RWPE1 (cell line): Measurements from ENCODE around the gene CCDC9B.

ENCODE experiments used
- CTCF ChIA-PET: fragments of 350-600 bp; sonication (Branson Sonifier 250); formaldehyde crosslinking; extraction: SDS; loops from one replicate; lab custom pipeline; 2021; lab: Yijun Ruan, JAX
- POLR2A ChIA-PET: fragments of 400-600 bp; formaldehyde crosslinking; extraction: SDS; loops from one replicate; lab custom pipeline; 2020; ENCODE audit warnings: antibody characterized with exemption; ENCODE audit not compliant: low non-redundant PET; lab: Yijun Ruan, JAX
- DNase-seq: peaks from one replicate; pipeline ENCODE4 v3.0.0; 2012; ENCODE audit warnings: low spot score
- H3K27ac ChIP-seq: fragments of 450-650 bp; 2 replicates; pipeline ENCODE4 v1.5.1; 2017
- TF ChIP-seq, protein P1 (sequence below): fragments of 450-650 bp; conservative IDR thresholded peaks from 2 replicates; pipeline ENCODE4 v1.5.1; 2017; ENCODE audit warnings: low read depth, mild to moderate bottlenecking

Gene CCDC9B

DNA sequence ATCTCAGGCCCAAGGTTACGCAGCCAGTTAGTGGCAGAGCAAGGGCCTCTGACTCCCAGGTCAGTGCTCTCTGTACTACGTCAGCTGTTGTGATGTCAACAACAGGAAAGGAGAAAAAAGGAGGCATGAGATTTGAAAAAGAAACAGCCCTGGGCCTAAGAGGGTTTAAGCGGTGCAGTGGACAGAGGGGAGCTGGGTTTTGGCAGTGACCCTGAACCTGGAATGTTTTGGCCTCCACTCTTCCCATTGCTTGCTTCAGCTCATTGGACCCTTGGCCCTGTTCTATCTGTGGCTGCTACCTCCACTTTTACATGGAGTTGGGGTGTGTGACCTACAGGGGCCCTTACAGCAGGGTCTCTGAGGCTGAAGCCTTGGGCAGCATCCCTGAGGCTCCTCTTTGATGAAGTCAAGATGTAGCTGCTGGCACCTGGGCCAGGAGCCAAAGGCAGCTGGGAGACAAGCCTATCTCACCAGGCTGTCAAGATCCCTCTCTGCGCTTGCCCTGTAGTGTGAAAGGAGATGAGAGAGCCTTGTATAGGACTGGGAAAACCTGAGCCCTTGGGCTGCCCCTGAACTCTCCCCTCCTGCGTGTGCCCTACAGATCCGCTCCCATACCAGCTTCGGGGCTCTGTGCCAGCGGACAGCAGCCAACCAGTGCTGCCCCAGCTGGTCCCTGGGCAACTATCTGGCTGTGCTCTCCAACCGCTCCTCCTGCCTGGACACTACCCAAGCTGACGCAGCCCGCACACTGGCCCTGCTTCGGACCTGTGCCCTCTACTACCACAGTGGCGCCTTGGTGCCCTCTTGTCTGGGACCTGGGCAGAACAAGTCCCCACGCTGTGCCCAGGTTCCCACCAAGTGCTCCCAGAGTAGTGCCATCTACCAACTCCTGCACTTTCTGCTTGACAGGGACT, 26.0 kb upstream of the CCDC9B start:
- CTCF ChIA-PET: interaction anchor here (0.6 to 5.9 kb wide), 13 partner anchors 9 to 94 kb away, joined by 3 to 112 read pairs (median 5); partner anchors contain the start of genes CCDC9B, DISP2 and KNSTRN
- no peak for DNase-seq
- TF ChIP-seq, protein P1, sequence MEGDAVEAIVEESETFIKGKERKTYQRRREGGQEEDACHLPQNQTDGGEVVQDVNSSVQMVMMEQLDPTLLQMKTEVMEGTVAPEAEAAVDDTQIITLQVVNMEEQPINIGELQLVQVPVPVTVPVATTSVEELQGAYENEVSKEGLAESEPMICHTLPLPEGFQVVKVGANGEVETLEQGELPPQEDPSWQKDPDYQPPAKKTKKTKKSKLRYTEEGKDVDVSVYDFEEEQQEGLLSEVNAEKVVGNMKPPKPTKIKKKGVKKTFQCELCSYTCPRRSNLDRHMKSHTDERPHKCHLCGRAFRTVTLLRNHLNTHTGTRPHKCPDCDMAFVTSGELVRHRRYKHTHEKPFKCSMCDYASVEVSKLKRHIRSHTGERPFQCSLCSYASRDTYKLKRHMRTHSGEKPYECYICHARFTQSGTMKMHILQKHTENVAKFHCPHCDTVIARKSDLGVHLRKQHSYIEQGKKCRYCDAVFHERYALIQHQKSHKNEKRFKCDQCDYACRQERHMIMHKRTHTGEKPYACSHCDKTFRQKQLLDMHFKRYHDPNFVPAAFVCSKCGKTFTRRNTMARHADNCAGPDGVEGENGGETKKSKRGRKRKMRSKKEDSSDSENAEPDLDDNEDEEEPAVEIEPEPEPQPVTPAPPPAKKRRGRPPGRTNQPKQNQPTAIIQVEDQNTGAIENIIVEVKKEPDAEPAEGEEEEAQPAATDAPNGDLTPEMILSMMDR: no peak
- POLR2A ChIA-PET: no interaction called here
- H3K27ac ChIP-seq: peak overlapping the region; percentile 2; the same call in 1 of the 2 replicates

DNA sequence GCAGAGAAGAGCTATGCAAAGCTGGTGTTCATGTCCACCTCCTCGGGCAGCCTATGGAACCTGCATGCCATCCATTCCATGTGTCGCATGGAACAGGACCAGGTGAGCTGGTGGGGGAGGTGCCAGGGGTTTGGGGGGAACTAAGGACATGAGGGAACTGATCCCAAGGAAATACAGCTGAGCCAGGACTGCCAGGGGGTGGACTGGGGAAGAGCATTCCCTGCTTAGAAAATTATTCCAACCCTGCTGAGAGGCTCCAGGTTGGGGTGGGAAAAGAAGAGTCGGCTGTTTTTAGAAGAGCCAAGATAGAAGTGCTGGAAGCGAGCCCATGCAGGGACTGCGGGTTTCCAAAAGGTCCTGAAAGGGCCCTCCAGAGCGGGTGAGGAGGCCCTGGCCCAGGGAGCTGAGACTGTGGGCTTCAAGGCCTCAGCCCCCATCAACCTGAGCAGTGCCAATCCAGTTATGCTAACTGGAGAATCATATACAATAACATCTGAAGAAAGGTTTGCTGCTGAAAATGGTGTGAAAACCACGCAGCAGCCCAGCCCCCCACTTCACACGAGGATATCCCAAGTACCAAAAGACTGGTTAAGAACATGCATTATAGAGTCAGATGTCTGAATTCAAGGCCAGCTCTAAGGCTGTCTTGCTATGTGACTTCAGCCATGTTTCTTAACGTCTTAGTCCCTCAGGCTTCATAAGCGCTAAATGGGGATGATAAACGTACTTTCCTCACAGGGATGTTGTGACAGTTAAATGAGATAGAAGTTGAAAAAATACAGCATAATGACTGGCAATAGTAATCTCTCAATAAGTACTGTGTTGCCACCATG, 25.1 kb upstream of the CCDC9B start:
- TF ChIP-seq, protein P1: no peak
- ChIA-PET POLR2A (no interaction called here), CTCF (interaction anchor here (0.6 to 5.9 kb wide), 5 partner anchors 25 to 175 kb away, joined by 3 to 112 read pairs (median 9); partner anchors contain the start of gene CCDC9B)
- no peak for DNase-seq
- no peak overlapping the region for H3K27ac ChIP-seq

DNA sequence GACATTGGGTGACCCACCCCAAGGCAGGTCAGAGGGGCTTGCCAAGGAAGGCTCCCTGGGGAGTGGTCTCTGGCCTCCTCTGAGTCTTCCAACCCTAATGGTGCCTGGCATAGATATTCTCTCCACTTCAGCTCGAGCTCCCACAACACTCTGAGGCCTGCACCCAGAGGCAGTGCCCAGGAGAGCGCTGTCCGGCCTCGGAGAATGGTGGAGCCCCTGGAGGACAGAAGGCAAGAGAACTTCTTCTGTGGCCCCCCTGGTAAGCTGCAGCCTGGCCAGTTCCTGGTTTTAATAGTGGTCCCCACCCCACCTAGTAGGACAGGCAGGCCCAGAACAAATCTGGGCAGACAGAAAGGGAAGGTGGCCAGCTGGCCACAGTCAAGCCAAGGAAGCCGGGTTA, 24.3 kb upstream of the CCDC9B start:
- H3K27ac ChIP-seq: peak overlapping the region; percentile 3; the same call in 1 of the 2 replicates
- ChIA-PET CTCF (interaction anchor here (0.6 to 5.9 kb wide), 3 partner anchors 24 to 175 kb away, joined by 3 to 112 read pairs (median 3); partner anchors contain the start of gene CCDC9B), POLR2A (no interaction called here)
- no peak for DNase-seq
- TF ChIP-seq, protein P1: no peak

DNA sequence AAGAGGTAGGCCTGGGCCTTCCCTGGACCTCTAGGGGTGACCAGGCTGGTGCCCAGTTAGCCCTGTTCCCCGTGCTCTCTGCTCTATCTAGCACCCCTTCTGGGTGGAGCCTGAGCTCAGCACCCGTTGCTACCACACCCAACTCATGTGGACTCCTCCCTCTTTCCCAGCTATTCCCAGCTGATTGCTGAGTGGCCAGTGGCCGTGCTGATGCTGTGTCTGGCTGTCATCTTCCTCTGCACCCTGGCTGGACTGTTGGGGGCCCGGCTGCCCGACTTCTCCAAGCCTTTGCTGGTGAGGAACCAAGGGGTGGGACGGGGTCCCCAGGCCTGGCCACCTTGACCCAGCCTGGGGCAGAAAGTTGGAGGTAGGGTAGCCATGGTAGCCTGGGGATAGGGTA, 23.5 kb upstream of the CCDC9B start:
- TF ChIP-seq, protein P1: no peak
- no peak for DNase-seq
- ChIA-PET POLR2A (no interaction called here), CTCF (interaction anchor here (0.6 to 5.9 kb wide), 3 partner anchors 23 to 89 kb away, joined by 4 to 112 read pairs (median 5); partner anchors contain the start of gene CCDC9B)
- peak overlapping the region; percentile 3; the same call in 1 of the 2 replicates for H3K27ac ChIP-seq

DNA sequence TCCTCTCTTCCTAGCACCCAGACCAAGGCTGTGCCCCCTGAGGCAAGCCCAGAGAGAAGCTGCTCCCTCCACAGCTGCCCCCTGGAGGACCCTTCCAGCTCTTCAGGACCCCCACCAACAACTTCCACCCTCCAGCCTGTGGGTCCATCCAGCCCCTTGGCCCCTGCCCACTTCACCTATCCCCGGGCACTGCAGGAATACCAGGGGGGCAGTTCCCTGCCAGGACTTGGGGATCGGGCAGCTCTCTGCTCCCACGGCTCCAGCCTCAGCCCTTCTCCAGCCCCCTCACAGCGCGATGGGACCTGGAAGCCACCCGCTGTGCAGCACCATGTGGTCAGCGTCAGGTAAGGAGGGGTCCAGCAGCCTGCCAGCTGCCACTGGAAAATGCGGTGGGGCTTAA, 22.9 kb upstream of the CCDC9B start:
- POLR2A ChIA-PET: no interaction called here
- CTCF ChIA-PET: interaction anchor here (1.1 kb wide), 1 partner anchor 89 kb away, joined by 5 read pairs; no protein-coding TSS in a partner anchor
- H3K27ac ChIP-seq: no peak overlapping the region; the same call in 1 of the 2 replicates
- TF ChIP-seq, protein P1: no peak
- DNase-seq: no peak

DNA sequence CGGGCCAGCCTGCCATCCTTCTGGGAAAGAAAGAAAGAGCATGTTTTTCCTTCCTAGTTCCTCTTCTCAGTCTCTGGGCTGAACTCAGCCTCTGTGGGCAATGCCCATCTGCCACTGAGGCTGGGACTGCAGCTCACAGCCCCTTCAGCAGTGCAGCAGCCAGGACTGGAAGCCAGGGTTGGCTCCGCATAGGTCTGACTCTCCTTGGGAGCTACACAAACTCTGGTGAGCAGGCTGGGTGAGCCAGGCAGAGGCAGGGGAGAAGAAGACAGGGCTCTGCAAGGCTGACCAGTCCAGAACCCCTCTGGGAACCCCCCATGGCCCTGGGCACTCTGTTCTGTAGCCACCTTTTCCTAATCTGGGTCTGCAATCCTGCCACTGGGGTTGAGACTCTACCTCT, 20.9 kb upstream of the CCDC9B start:
- no peak overlapping the region for H3K27ac ChIP-seq
- ChIA-PET CTCF (no interaction called here), POLR2A (no interaction called here)
- TF ChIP-seq, protein P1: no peak
- no peak for DNase-seq
